Diencephalon (tissue), 1 donor: ENCODE results near the gene ARMC12. TPM values are rescaled to one million over a fixed set of nuclear protein-coding genes. Genes with fewer than 3 reads are reported as not detected.

Experiments used
- total RNA-seq: library from RNA; depleted of rRNA; stranded (reverse); fragments of >200 nt; gene quantifications from one replicate; pipeline ENCODE4 v1.2.3, GENCODE V29; 2014

ARMC12 gene
- not detected for total RNA-seq

DNA sequence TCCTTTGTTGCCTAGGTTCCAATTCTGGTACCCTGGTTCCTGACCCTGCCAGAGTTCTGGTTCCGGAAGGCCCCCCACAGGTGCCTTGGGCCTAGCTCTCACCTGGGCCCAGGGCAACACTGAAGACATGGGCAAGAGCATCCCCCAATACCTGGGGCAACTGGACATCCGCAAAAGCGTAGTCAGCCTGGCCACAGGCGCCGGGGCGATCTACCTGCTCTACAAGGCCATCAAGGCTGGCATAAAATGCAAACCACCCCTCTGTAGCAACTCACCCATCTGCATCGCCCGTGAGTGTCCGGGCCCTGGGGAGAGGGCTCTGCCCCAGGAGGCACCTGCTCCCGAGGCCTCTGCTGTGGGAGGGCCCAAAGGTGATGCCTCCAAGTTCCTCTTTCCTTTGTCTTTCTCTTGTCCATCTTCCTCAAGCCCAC lies at the start of gene ARMC12:
Gene ARMC12 (plus strand): TSS at position 51 of the 431 bp plus-strand sequence. CDS start 77 bp downstream, at position 128.

DNA sequence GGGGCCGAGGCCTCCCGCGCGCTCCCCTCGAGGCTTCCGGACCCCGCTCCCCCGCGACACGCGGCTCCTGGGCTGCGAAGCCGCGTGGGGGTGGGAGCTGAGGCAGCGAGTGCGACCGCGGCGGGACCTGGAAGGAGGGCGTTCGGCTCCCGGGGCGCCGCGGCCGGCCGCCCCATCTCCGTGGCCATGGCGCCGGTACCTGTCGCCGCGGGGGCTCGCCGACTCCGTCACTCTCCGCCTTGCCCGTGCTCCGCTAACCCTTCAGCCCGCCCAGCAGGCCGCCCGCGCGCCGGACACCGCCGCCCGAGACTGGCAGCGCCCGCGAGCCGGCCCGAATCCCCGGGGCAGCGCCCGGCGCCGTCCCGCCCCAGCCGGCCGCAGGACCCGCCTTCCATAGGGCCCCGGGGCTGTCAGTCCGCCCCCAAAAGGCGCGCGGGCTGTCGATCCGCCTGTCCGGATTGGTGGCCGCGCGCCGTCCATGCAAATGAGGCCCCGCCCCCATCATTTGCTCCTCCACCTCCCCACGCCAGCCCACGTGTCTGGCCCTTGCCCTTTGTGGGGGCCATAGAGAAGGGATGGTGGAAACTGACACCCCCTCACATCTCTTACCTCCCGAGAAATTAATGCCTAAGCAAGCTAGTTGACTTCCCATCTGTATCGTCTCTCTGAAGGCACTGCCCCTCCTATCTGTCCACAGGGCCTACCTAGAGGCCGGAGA lies 48.1 kb upstream of the ARMC12 start, which contains the start of gene FKBP5:
Gene FKBP5 (minus strand): TSS at position 311 of the 718 bp plus-strand sequence. CDS start 46,091 bp downstream, outside the sequence.

DNA sequence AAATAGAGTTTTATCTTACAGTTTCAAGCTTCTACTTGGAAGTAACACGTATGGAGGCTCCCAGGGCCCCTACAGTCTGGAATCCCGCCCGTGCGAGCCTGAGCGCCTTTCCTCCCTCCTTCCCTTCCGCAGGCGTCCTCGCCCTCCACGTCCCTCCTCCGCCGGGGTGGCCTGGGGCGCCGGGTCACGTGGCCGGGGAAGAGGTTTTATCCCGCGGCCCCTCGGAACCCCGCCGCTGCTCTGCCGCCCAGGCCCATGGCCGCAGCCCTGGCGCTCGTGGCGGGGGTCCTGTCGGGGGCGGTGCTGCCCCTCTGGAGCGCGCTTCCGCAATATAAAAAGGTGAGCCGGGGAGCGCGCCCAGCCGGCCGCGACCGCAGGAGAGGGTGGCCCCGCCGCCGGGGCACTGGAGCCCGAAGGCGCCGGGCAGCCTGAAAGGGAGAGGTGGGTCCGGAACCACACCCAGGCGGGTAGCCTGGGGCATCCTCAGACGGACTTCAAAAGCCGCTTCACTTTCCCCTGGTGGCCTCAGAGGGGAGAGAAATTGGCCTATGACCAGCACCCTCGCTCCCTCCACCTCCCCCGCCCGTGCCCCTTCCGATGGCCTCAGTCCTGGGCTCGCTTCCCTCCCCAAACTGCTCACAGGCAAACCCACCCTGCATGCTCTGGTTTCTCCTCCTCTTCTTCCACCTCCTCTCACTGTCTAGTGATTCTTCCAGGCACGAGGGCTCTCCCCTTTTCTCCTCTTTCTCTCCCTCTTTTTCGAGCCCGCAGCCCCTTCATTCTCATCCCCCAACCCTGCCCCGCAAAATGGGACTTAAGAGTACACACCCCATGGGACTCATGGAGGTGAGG lies 39.8 kb downstream of the ARMC12 start, which contains the start of gene CLPSL2:
Gene CLPSL2 (plus strand): TSS at position 235 of the 852 bp plus-strand sequence. CDS start 21 bp downstream, at position 256.

GRCh38 chr6:35780719-35781118 lies 43.9 kb downstream of the ARMC12 start, which contains the start of gene CLPSL1:
Gene CLPSL1 (plus strand): TSS chr6:35781019. CDS start chr6:35781111, 92 bp downstream.

Other genes with a start within 250 kb of the ARMC12 start
- gene TEAD3, start 240.0 kb upstream of the ARMC12 start, total RNA-seq, result 0.23 TPM
- gene TULP1, start 224.1 kb upstream of the ARMC12 start, total RNA-seq, result not detected
- 3.2 TPM for gene FKBP5, start 48.1 kb upstream of the ARMC12 start, total RNA-seq
- not detected for gene CLPSL2, start 39.6 kb downstream of the ARMC12 start, total RNA-seq
- not detected for gene CLPSL1, start 44.0 kb downstream of the ARMC12 start, total RNA-seq
- gene CLPS, start 60.3 kb downstream of the ARMC12 start, total RNA-seq, result not detected
- gene LHFPL5, start 68.3 kb downstream of the ARMC12 start, total RNA-seq, result 2.1 TPM
- 87.7 TPM for gene SRPK1, start 184.1 kb downstream of the ARMC12 start, total RNA-seq